ENCODE measurements around the gene NAP1L1.

GRCh38 chr12:76031081-76031413, 53.4 kb downstream of the NAP1L1 start:
- TF ChIP-seq, protein P1, sequence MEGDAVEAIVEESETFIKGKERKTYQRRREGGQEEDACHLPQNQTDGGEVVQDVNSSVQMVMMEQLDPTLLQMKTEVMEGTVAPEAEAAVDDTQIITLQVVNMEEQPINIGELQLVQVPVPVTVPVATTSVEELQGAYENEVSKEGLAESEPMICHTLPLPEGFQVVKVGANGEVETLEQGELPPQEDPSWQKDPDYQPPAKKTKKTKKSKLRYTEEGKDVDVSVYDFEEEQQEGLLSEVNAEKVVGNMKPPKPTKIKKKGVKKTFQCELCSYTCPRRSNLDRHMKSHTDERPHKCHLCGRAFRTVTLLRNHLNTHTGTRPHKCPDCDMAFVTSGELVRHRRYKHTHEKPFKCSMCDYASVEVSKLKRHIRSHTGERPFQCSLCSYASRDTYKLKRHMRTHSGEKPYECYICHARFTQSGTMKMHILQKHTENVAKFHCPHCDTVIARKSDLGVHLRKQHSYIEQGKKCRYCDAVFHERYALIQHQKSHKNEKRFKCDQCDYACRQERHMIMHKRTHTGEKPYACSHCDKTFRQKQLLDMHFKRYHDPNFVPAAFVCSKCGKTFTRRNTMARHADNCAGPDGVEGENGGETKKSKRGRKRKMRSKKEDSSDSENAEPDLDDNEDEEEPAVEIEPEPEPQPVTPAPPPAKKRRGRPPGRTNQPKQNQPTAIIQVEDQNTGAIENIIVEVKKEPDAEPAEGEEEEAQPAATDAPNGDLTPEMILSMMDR (conservative IDR thresholded peaks at IDR 0.05 in 1 of 2, IDR thresholded peaks at IDR 0.05 in 1 of 2; ENCODE audit: extremely low read depth in 1 of 2, insufficient read depth in 1 of 2, low read depth in 1 of 2, low read length in 2 of 2), result no peak
- no peak for TF ChIP-seq EZH2 (IDR thresholded peaks at IDR 0.05; ENCODE audit: borderline replicate concordance, low read length)

All from mammary epithelial cell (primary cell).